Measurements from ENCODE around the gene PRR33. TPM values are rescaled to one million over a fixed set of nuclear protein-coding genes. Genes with fewer than 3 reads are reported as not detected.
"Not testable (repeated sequence)": the region's sequence is repeated elsewhere in the genome, so short reads cannot be mapped to it uniquely, and the experiment has no call there.

Gene PRR33
- total RNA-seq, 2 experiments from 2014 or later = 0.08 TPM; not detected in 1

DNA sequence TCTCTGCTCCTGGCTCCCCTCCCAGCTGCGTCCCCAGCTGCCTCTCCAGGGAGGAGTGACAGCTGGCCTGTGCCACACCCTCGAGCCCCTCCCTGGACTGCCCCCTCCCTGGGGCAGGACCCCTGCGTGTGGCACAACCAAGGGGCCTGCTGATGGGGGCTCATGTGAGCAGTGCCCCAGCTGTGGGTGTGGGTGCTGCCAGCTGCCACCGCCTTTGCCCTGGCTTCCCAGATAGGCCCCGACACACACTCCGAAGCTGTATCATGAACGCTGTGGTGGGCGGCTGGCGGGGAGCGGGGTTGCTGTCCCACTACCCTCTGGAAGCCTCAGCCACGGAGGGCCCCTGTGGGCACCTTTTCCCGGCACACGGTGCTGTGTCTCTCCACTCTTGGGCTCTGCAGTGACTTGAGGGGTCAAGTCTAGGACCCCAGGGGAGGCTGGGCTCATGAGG is 15.8 kb downstream of the PRR33 start:
- H3K9me3 Mint-ChIP-seq (ENCODE audit: insufficient read depth); DNase-seq; H3K36me3 Mint-ChIP-seq (ENCODE audit: low read depth); H3K27me3 Mint-ChIP-seq (ENCODE audit: low read depth); ATAC-seq; H3K4me3 Mint-ChIP-seq; H3K27ac Mint-ChIP-seq: not testable (repeated sequence)
- H3K4me1 Mint-ChIP-seq (ENCODE audit: low read depth) = peaks cover 33% of the 10 kb centered on the region
- CTCF ChIA-PET = interaction anchor here (0.7 to 1.4 kb wide), 5 partner anchors 12 to 237 kb away, joined by 3 to 4 read pairs (median 3); no protein-coding TSS in a partner anchor
- POLR2A ChIA-PET = interaction anchor here (1.0 kb wide), 1 partner anchor 13 kb away, joined by 3 read pairs; no protein-coding TSS in a partner anchor

GRCh38 chr11:1875093-1875850 is 16.4 kb downstream of the PRR33 start:
- H3K27me3 Mint-ChIP-seq (ENCODE audit: low read depth) = no peaks in the 10 kb centered on the region
- no peaks in the 10 kb centered on the region for H3K9me3 Mint-ChIP-seq (ENCODE audit: insufficient read depth)
- ChIA-PET POLR2A (no interaction called here), CTCF (interaction anchor here (1.1 to 1.3 kb wide), 2 partner anchors 74 to 236 kb away, joined by 3 read pairs; no protein-coding TSS in a partner anchor)
- H3K4me1 Mint-ChIP-seq (ENCODE audit: low read depth) = peaks cover 39% of the 10 kb centered on the region
- H3K27ac Mint-ChIP-seq = no peak overlapping the region
- ATAC-seq (no peak), DNase-seq (no peak)
- peaks cover 8% of the 10 kb centered on the region for H3K36me3 Mint-ChIP-seq (ENCODE audit: low read depth)
- no peak overlapping the region for H3K4me3 Mint-ChIP-seq

DNA sequence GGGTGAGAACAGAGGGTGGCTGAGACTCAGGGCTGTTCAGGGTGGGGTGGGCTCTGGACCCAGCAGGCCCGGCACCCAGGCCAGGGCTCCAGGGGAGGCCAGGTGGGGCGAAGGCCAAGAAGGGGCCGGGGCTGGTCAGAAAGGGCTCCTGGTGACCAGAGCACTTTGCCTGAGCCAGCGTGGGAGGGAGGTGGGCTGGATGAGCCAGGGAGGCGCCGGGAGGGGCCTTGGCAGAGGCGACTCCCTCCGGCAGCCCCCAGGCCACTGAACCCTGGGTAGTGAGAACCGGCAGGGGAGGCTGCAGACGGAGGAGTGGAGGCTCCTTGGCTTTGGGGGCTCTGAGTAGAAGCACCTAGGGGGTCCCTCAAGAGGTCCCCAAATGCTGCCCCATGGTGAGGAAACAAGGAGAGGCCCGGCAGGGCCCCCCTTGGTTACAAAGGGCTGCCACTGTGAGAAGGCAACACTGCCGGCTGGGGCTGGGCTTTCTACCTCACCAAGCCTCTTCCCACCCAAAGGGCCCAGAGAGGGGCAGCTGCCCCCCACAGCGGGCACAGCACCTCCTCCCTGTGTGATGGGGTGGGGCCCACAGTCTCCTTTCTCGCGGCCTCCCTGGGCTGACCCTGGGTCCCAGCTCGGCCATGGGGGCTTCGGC is 17.1 kb downstream of the PRR33 start:
- H3K27ac Mint-ChIP-seq; H3K4me3 Mint-ChIP-seq; ATAC-seq; H3K27me3 Mint-ChIP-seq (ENCODE audit: low read depth); POLR2A ChIA-PET; DNase-seq; H3K9me3 Mint-ChIP-seq (ENCODE audit: insufficient read depth): not testable (repeated sequence)
- H3K36me3 Mint-ChIP-seq (ENCODE audit: low read depth) = peaks cover 12% of the 10 kb centered on the region
- H3K4me1 Mint-ChIP-seq (ENCODE audit: low read depth) = peaks cover 43% of the 10 kb centered on the region
- CTCF ChIA-PET = interaction anchor here (1.1 to 2.3 kb wide), 2 partner anchors 8 to 74 kb away, joined by 3 to 8 read pairs; no protein-coding TSS in a partner anchor

GRCh38 chr11:1873813-1874150 is 17.9 kb downstream of the PRR33 start:
- H3K9me3 Mint-ChIP-seq (ENCODE audit: insufficient read depth); ATAC-seq; H3K4me3 Mint-ChIP-seq; H3K27ac Mint-ChIP-seq; H3K27me3 Mint-ChIP-seq (ENCODE audit: low read depth); DNase-seq; POLR2A ChIA-PET: not testable (repeated sequence)
- peaks cover 51% of the 10 kb centered on the region for H3K4me1 Mint-ChIP-seq (ENCODE audit: low read depth)
- peaks cover 16% of the 10 kb centered on the region for H3K36me3 Mint-ChIP-seq (ENCODE audit: low read depth)
- CTCF ChIA-PET = interaction anchor here (2.3 kb wide), 1 partner anchor 9 kb away, joined by 8 read pairs; no protein-coding TSS in a partner anchor

DNA sequence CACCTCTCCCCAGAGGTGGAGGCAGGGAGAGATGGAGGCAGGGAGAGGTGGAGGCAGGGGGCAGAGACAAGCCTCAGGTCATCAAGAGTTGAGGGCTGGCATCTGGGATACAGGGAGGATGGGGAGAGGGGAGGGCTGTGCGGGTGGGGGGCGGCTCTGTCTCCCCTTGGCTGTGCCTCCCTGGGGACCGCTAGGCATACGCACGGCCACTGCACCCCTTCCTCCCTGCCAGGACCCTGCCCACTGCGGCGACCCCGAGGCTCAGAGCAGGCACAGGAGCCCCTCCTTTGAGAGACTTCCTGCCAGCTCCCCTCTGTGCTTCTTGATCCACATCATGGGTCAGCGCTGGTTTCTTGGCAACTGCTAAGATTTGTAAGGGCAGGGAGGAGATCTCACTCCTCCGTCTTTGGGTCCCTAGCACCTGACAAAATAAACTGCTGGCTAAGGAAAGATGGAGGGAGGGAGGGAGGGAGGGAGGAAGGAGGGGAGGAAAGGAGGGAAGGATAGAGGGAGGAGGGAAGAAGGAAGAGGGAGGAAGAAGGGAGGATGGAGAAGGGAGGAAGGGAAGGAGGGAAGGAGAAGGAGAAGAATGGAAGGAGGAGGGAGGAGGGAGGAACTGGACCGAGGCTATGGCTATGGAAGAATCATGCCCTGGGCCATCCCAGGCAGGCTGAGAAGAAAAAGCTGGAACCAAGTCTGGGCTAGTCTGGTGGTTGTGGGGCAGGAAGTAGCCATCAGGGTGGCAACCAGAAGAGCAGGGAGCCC is 18.5 kb downstream of the PRR33 start:
- Mint-ChIP-seq H3K27ac (peak overlapping the region; percentile 17), H3K9me3 (ENCODE audit: insufficient read depth) (no peaks in the 10 kb centered on the region), H3K4me1 (ENCODE audit: low read depth) (peaks cover 51% of the 10 kb centered on the region), H3K36me3 (ENCODE audit: low read depth) (peaks cover 17% of the 10 kb centered on the region), H3K27me3 (ENCODE audit: low read depth) (no peaks in the 10 kb centered on the region), H3K4me3 (no peak overlapping the region)
- POLR2A ChIA-PET = no interaction called here
- DNase-seq (no peak), ATAC-seq (no peak)
- CTCF ChIA-PET = interaction anchor here (2.3 kb wide), 1 partner anchor 9 kb away, joined by 8 read pairs; no protein-coding TSS in a partner anchor

- DNase-seq (no peak), ATAC-seq (no peak)
- H3K27ac Mint-ChIP-seq = peak overlapping the region; percentile 17
- ChIA-PET POLR2A (no interaction called here), CTCF (interaction anchor here (2.3 kb wide), 1 partner anchor 10 kb away, joined by 8 read pairs; no protein-coding TSS in a partner anchor)
- no peaks in the 10 kb centered on the region for H3K9me3 Mint-ChIP-seq (ENCODE audit: insufficient read depth)
- no peak overlapping the region for H3K4me3 Mint-ChIP-seq
- H3K4me1 Mint-ChIP-seq (ENCODE audit: low read depth) = peaks cover 53% of the 10 kb centered on the region
- H3K27me3 Mint-ChIP-seq (ENCODE audit: low read depth) = no peaks in the 10 kb centered on the region
- peaks cover 19% of the 10 kb centered on the region for H3K36me3 Mint-ChIP-seq (ENCODE audit: low read depth)
Observed at GRCh38 chr11:1872267-1872985, 19.3 kb downstream of the PRR33 start.

- H3K27ac Mint-ChIP-seq = no peak overlapping the region
- no peaks in the 10 kb centered on the region for H3K9me3 Mint-ChIP-seq (ENCODE audit: insufficient read depth)
- peaks cover 53% of the 10 kb centered on the region for H3K4me1 Mint-ChIP-seq (ENCODE audit: low read depth)
- H3K27me3 Mint-ChIP-seq (ENCODE audit: low read depth) = no peaks in the 10 kb centered on the region
- no peak for ATAC-seq
- CTCF ChIA-PET = interaction anchor here (1.3 kb wide), 1 partner anchor 15 kb away, joined by 3 read pairs; no protein-coding TSS in a partner anchor
- H3K4me3 Mint-ChIP-seq = no peak overlapping the region
- peaks cover 19% of the 10 kb centered on the region for H3K36me3 Mint-ChIP-seq (ENCODE audit: low read depth)
- no peak for DNase-seq
- POLR2A ChIA-PET = interaction anchor here (1.1 kb wide), 1 partner anchor 24 kb away, joined by 3 read pairs; no protein-coding TSS in a partner anchor
Observed at GRCh38 chr11:1871531-1871930, 20.2 kb downstream of the PRR33 start.

DNA sequence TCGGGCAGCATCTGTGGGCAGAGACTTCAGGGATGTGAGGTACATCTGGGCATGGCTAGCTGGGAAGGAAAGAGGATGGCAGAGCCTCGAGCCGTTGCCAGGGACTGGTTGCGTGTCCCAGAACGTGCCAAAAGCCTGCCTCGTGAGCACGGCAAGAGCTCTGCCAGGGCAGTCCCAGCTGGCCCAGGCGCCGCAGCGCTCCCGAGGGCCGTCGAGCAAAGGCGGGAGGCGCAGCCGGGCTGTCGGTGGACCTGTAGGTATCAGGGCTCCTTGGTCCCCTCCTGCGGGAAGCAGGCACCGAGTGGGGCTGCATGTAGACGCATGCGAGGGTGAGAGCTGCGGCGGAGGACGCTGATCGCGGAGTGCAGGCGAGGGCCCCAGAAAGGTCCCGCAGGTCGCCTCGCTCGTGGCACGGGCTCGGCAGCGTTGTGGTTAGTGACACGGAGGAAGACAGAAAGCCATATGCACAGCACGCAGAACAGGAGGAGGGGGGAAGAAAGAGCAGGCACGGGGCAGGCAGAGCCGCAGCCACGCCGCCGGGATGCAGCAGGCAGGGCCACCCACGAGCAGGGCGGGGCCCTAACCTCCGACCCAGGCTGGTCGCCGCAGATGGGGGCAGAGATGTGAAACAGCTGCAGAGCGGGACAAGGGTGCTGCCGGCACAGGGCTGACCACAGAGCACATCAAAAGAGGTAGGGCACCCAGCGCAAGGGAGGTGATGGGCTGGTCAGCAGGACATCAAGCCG is 20.8 kb downstream of the PRR33 start:
- CTCF ChIA-PET = interaction anchor here (1.3 to 1.7 kb wide), 2 partner anchors 11 to 14 kb away, joined by 3 to 8 read pairs; no protein-coding TSS in a partner anchor
- no peaks in the 10 kb centered on the region for H3K27me3 Mint-ChIP-seq (ENCODE audit: low read depth)
- no peaks in the 10 kb centered on the region for H3K9me3 Mint-ChIP-seq (ENCODE audit: insufficient read depth)
- H3K4me1 Mint-ChIP-seq (ENCODE audit: low read depth) = peaks cover 53% of the 10 kb centered on the region
- POLR2A ChIA-PET = interaction anchor here (1.1 kb wide), 1 partner anchor 23 kb away, joined by 3 read pairs; no protein-coding TSS in a partner anchor
- H3K36me3 Mint-ChIP-seq (ENCODE audit: low read depth) = peaks cover 19% of the 10 kb centered on the region
- peak overlapping the region; percentile 15 for H3K4me3 Mint-ChIP-seq
- ATAC-seq = peak; percentile 70
- H3K27ac Mint-ChIP-seq = peak overlapping the region; percentile 80
- DNase-seq = peak; percentile 59

- peaks cover 55% of the 10 kb centered on the region for H3K4me1 Mint-ChIP-seq (ENCODE audit: low read depth)
- CTCF ChIA-PET = interaction anchor here (1.3 to 1.7 kb wide), 2 partner anchors 12 to 14 kb away, joined by 3 to 8 read pairs; no protein-coding TSS in a partner anchor
- DNase-seq (no peak), ATAC-seq (no peak)
- peaks cover 22% of the 10 kb centered on the region for H3K36me3 Mint-ChIP-seq (ENCODE audit: low read depth)
- H3K9me3 Mint-ChIP-seq (ENCODE audit: insufficient read depth) = no peaks in the 10 kb centered on the region
- POLR2A ChIA-PET = interaction anchor here (1.1 kb wide), 1 partner anchor 23 kb away, joined by 3 read pairs; no protein-coding TSS in a partner anchor
- H3K27me3 Mint-ChIP-seq (ENCODE audit: low read depth) = no peaks in the 10 kb centered on the region
- H3K27ac Mint-ChIP-seq = peak overlapping the region; percentile 80
- peak overlapping the region; percentile 15 for H3K4me3 Mint-ChIP-seq
Observed at GRCh38 chr11:1870326-1870696, 21.4 kb downstream of the PRR33 start.

- ChIA-PET CTCF (interaction anchor here (1.0 to 1.7 kb wide), 3 partner anchors 13 to 247 kb away, joined by 3 to 8 read pairs (median 3); no protein-coding TSS in a partner anchor), POLR2A (no interaction called here)
- Mint-ChIP-seq H3K9me3 (ENCODE audit: insufficient read depth) (no peaks in the 10 kb centered on the region), H3K36me3 (ENCODE audit: low read depth) (peaks cover 22% of the 10 kb centered on the region), H3K27me3 (ENCODE audit: low read depth) (no peaks in the 10 kb centered on the region), H3K27ac (no peak overlapping the region), H3K4me3 (no peak overlapping the region), H3K4me1 (ENCODE audit: low read depth) (peaks cover 53% of the 10 kb centered on the region)
- DNase-seq (no peak), ATAC-seq (no peak)
Observed at GRCh38 chr11:1869427-1870325, 22.0 kb downstream of the PRR33 start.

Measured in activated CD8-positive, alpha-beta T cell treated with anti-CD3 and anti-CD28 coated beads, Interleukin-2, amount 10 ng/mL, durations not matched to agents 7 days and 5 days (primary cell).